Tibial nerve (tissue), 4 donors: ENCODE measurements around the gene AGPAT3. TPM values are rescaled to one million over a fixed set of nuclear protein-coding genes. Genes with fewer than 3 reads are reported as not detected.
A peak's percentile ranks its signal among the peaks of the same experiment; 100 is the strongest.

Experiments used
- DNase-seq, 2 donors: peaks; one replicate each; pipeline ENCODE4 v3.0.0-alpha.2; 2019; ENCODE audit warnings: low spot score in 2 of 2
- H3K27ac ChIP-seq, 4 donors: fragments of 200-600 bp; sonication (generic) in 3 of 4; one replicate each; pipeline ENCODE4 v1.5.1; 2017 to 2019; ENCODE audit warnings: mild to moderate bottlenecking in 1 of 4
- H3K27me3 ChIP-seq, 2 donors: fragments of 200-600 bp; sonication (generic) in 1 of 2; one replicate each; pipeline versions ENCODE4 v1.5.1 to v1.6.0; 2017 to 2019
- H3K36me3 ChIP-seq, 3 donors: fragments of 200-600 bp; sonication (generic); one replicate each; pipeline ENCODE4 v1.5.1; 2018 to 2019
- H3K4me1 ChIP-seq, 4 donors: fragments of 200-600 bp; sonication (generic) in 3 of 4; one replicate each; pipeline ENCODE4 v1.5.1; 2017 to 2019
- H3K4me3 ChIP-seq, 4 donors: fragments of 200-600 bp; sonication (generic) in 3 of 4; one replicate each; pipeline ENCODE4 v1.5.1; 2017 to 2019; ENCODE audit warnings: mild to moderate bottlenecking in 1 of 4, moderate library complexity in 1 of 4
- H3K9me3 ChIP-seq, 4 donors: fragments of 200-600 bp; sonication (generic) in 3 of 4; one replicate each; pipeline ENCODE4 v1.5.1; 2017 to 2019
- CTCF ChIP-seq, 5 experiments: fragments of 200-600 bp in 3 of 5; fragments of 450-650 bp in 2 of 5; sonication (generic) in 3 of 5; IDR thresholded peaks; one replicate each; pipeline ENCODE4 v1.5.1; 2016 to 2019; ENCODE audit warnings: antibody characterized with exemption in 5 of 5, mild to moderate bottlenecking in 3 of 5, moderate library complexity in 2 of 5
- EP300 ChIP-seq, 2 donors: sonication (generic); formaldehyde crosslinking; IDR thresholded peaks; one replicate each; pipeline ENCODE4 v1.6.1; 2017; ENCODE audit warnings: antibody characterized with exemption in 2 of 2, mild to moderate bottlenecking in 1 of 2
- POLR2A ChIP-seq, 2 donors: fragments of 450-650 bp; IDR thresholded peaks; one replicate each; pipeline ENCODE4 v1.6.1; 2017; ENCODE audit warnings: antibody characterized with exemption in 2 of 2, mild to moderate bottlenecking in 2 of 2, moderate library complexity in 2 of 2
- WGBS, 2 donors: methylation state at CpG; one replicate each; pipeline ENCODE4 v1.1.5; 2018; 5-methylcytosine and 5-hydroxymethylcytosine counted together
- total RNA-seq, 4 donors: library from RNA; depleted of rRNA; stranded (reverse); fragments of >200 nt; gene quantifications; one replicate each; pipeline ENCODE4 v1.1.0, GENCODE V29; 2016

Gene AGPAT3
- total RNA-seq, 4 donors from 2014 or later, result 29.9 to 45.6 (median 36.4) TPM

- peaks cover 0 to 44% (median 2%) of the 10 kb centered on the region in 4 donors for H3K4me1 ChIP-seq
- 91% methylated on average over 9 of the region's 9 CpGs for WGBS, 2 donors
- H3K9me3 ChIP-seq, result peaks cover 0 to 11% (median 0%) of the 10 kb centered on the region in 4 donors
- no peak overlapping the region for H3K4me3 ChIP-seq
- DNase-seq, result no peak
- no peaks in the 10 kb centered on the region for H3K27me3 ChIP-seq
- peaks cover 0 to 20% (median 0%) of the 10 kb centered on the region in 3 donors for H3K36me3 ChIP-seq
- TF ChIP-seq EP300 (IDR thresholded peaks at IDR 0.05) (no peak), POLR2A (IDR thresholded peaks at IDR 0.05) (no peak), CTCF (IDR thresholded peaks at IDR 0.05) (no peak)
- no peak overlapping the region for H3K27ac ChIP-seq
These were observed 47.5 kb downstream of the AGPAT3 start for GRCh38 chr21:43912500-43912899.

- H3K9me3 ChIP-seq, result peaks cover 0 to 11% (median 0%) of the 10 kb centered on the region in 4 donors
- no peak for DNase-seq
- peaks cover 0 to 20% (median 0%) of the 10 kb centered on the region in 3 donors for H3K36me3 ChIP-seq
- no peak overlapping the region for H3K4me3 ChIP-seq
- no peaks in the 10 kb centered on the region for H3K27me3 ChIP-seq
- H3K4me1 ChIP-seq, result peaks cover 0 to 44% (median 2%) of the 10 kb centered on the region in 4 donors
- TF ChIP-seq POLR2A (IDR thresholded peaks at IDR 0.05), result no peak
- no peak for TF ChIP-seq CTCF (IDR thresholded peaks at IDR 0.05)
- no peak for TF ChIP-seq EP300 (IDR thresholded peaks at IDR 0.05)
- 96 to 100% methylated on average over 3 of the region's 3 CpGs for WGBS, 2 donors
- no peak overlapping the region for H3K27ac ChIP-seq
These were observed 47.9 kb downstream of the AGPAT3 start for GRCh38 chr21:43912910-43913309.

GRCh38 chr21:43913928-43914327 is 48.9 kb downstream of the AGPAT3 start:
- Histone ChIP-seq H3K27me3 (no peaks in the 10 kb centered on the region), H3K4me3 (no peak overlapping the region), H3K4me1 (peaks cover 0 to 48% (median 2%) of the 10 kb centered on the region in 4 donors), H3K9me3 (peaks cover 0 to 11% (median 0%) of the 10 kb centered on the region in 4 donors), H3K36me3 (peaks cover 0 to 20% (median 0%) of the 10 kb centered on the region in 3 donors), H3K27ac (no peak overlapping the region)
- DNase-seq, result no peak
- WGBS, 2 donors, result 40 to 45% methylated on average over 6 of the region's 6 CpGs
- TF ChIP-seq CTCF (IDR thresholded peaks at IDR 0.05) (no peak), EP300 (IDR thresholded peaks at IDR 0.05) (no peak), POLR2A (IDR thresholded peaks at IDR 0.05) (no peak)

- TF ChIP-seq EP300 (IDR thresholded peaks at IDR 0.05) (no peak), CTCF (IDR thresholded peaks at IDR 0.05) (no peak), POLR2A (IDR thresholded peaks at IDR 0.05) (no peak)
- Histone ChIP-seq H3K9me3 (peaks cover 0 to 11% (median 0%) of the 10 kb centered on the region in 4 donors), H3K36me3 (peaks cover 0 to 20% (median 0%) of the 10 kb centered on the region in 3 donors), H3K27me3 (no peaks in the 10 kb centered on the region), H3K4me1 (peaks cover 0 to 45% (median 2%) of the 10 kb centered on the region in 4 donors), H3K4me3 (no peak overlapping the region), H3K27ac (no peak overlapping the region)
- DNase-seq, result no peak
- WGBS, 2 donors, result 83 to 88% methylated on average over 9 of the region's 9 CpGs
These were observed 51.1 kb downstream of the AGPAT3 start for GRCh38 chr21:43916076-43916475.

GRCh38 chr21:43916691-43917514 is 51.9 kb downstream of the AGPAT3 start:
- Histone ChIP-seq H3K9me3 (peaks cover 0 to 11% (median 0%) of the 10 kb centered on the region in 4 donors), H3K4me1 (peaks cover 0 to 44% (median 2%) of the 10 kb centered on the region in 4 donors), H3K27ac (peak overlapping the region in 1 of 4 donors; percentile 37), H3K4me3 (peak overlapping the region in 2 of 4 donors; percentile 26 to 38), H3K36me3 (peaks cover 0 to 18% (median 0%) of the 10 kb centered on the region in 3 donors), H3K27me3 (no peaks in the 10 kb centered on the region)
- 71 to 73% methylated on average over 31 to 35 of the region's 35 CpGs for WGBS, 2 donors
- DNase-seq, result no peak
- no peak for TF ChIP-seq POLR2A (IDR thresholded peaks at IDR 0.05)
- no peak for TF ChIP-seq EP300 (IDR thresholded peaks at IDR 0.05)
- TF ChIP-seq CTCF (IDR thresholded peaks at IDR 0.05), result no peak
